Measurements from ENCODE around the gene NTM. TPM values are rescaled to one million over a fixed set of nuclear protein-coding genes. Genes with fewer than 3 reads are reported as not detected.

The NTM gene
- total RNA-seq, 1 experiment from 2014 or later = not detected

- intact Hi-C loops (cut with micrococcal nuclease) = no loop called here
- RAD21 ChIA-PET (ENCODE audit: low non-redundant PET in 1 of 2, low total read pairs in 2 of 2, uncharacterized antibody in 2 of 2, unreplicated experiment in 2 of 2) = no interaction called here
- Histone ChIP-seq H3K27me3 (ENCODE audit: insufficient read depth, low read length) (no peaks in the 10 kb centered on the region), H3K9ac (ENCODE audit: low read length) (no peak overlapping the region), H3K9me3 (ENCODE audit: control insufficient read depth in 1 of 2, insufficient read depth in 1 of 2, low read depth in 1 of 2, low read length in 2 of 2) (no peaks in the 10 kb centered on the region; a peak in 2 of 4 replicates), H4K20me1 (ENCODE audit: insufficient read depth) (no peaks in the 10 kb centered on the region), H3K4me3 (replicated peaks in 1 of 2; ENCODE audit: low read depth in 1 of 2, low read length in 2 of 2) (no peak overlapping the region), H3K4me1 (ENCODE audit: control insufficient read depth in 1 of 2, insufficient read depth in 2 of 2, low read length in 2 of 2) (no peaks in the 10 kb centered on the region), H3K4me2 (ENCODE audit: low read length) (no peak overlapping the region), H3K79me2 (ENCODE audit: insufficient read depth, low read length) (no peaks in the 10 kb centered on the region), H3K36me3 (ENCODE audit: control insufficient read depth in 1 of 2, insufficient read depth in 2 of 2, low read length in 2 of 2) (no peaks in the 10 kb centered on the region), H3K9me2 (ENCODE audit: insufficient read depth) (no peaks in the 10 kb centered on the region), H3K27ac (ENCODE audit: low read depth, low read length) (no peak overlapping the region), H2AFZ (ENCODE audit: low read depth, low read length, poor library complexity, severe bottlenecking) (no peak overlapping the region)
- no TSS peak for BruUV-seq (replicated peaks)
- no peak for DNase-seq (ENCODE audit: low read depth, low spot score)
- no peak for ATAC-seq
- TF ChIP-seq ZNF274 (IDR thresholded peaks at IDR 0.05; ENCODE audit: low read depth, low read length) (no peak), YY1 (IDR thresholded peaks at IDR 0.05; ENCODE audit: extremely low read depth, insufficient replicate concordance, low read depth, low read length) (no peak), RAD21 (IDR thresholded peaks at IDR 0.05; ENCODE audit: low read depth) (no peak), SIN3A (IDR thresholded peaks at IDR 0.05; ENCODE audit: low read depth) (no peak), FOSL1 (IDR thresholded peaks at IDR 0.05; ENCODE audit: low read depth) (no peak)
- POLR2A ChIA-PET = no interaction called here
- CTCF ChIA-PET = no interaction called here
Measured at GRCh38 chr11:131373756-131374155, 3.3 kb downstream of the NTM start.

- TF ChIP-seq SP1 (IDR thresholded peaks at IDR 0.05; ENCODE audit: low read depth) (no peak), ZNF274 (IDR thresholded peaks at IDR 0.05; ENCODE audit: low read depth, low read length) (no peak), ZBTB33 (IDR thresholded peaks at IDR 0.05; ENCODE audit: extremely low read depth, insufficient replicate concordance, low read length) (no peak), POLR2A (IDR thresholded peaks at IDR 0.05; ENCODE audit: borderline replicate concordance, extremely low read depth, insufficient read depth, insufficient read length) (no peak), REST (IDR thresholded peaks at IDR 0.05; ENCODE audit: low read depth) (no peak)
- Histone ChIP-seq H3K4me1 (ENCODE audit: control insufficient read depth in 1 of 2, insufficient read depth in 2 of 2, low read length in 2 of 2) (no peaks in the 10 kb centered on the region), H3K4me2 (ENCODE audit: low read length) (no peak overlapping the region), H2AFZ (ENCODE audit: low read depth, low read length, poor library complexity, severe bottlenecking) (no peak overlapping the region), H3K27ac (ENCODE audit: low read depth, low read length) (no peak overlapping the region), H4K20me1 (ENCODE audit: insufficient read depth) (no peaks in the 10 kb centered on the region), H3K9ac (ENCODE audit: low read length) (no peak overlapping the region), H3K36me3 (ENCODE audit: control insufficient read depth in 1 of 2, insufficient read depth in 2 of 2, low read length in 2 of 2) (no peaks in the 10 kb centered on the region), H3K79me2 (ENCODE audit: insufficient read depth, low read length) (no peaks in the 10 kb centered on the region), H3K4me3 (replicated peaks in 1 of 2; ENCODE audit: low read depth in 1 of 2, low read length in 2 of 2) (no peak overlapping the region), H3K9me3 (ENCODE audit: control insufficient read depth in 1 of 2, insufficient read depth in 1 of 2, low read depth in 1 of 2, low read length in 2 of 2) (no peaks in the 10 kb centered on the region; a peak in 2 of 4 replicates), H3K9me2 (ENCODE audit: insufficient read depth) (no peaks in the 10 kb centered on the region), H3K27me3 (ENCODE audit: insufficient read depth, low read length) (no peaks in the 10 kb centered on the region)
- no peak for DNase-seq (ENCODE audit: low read depth, low spot score)
- CTCF ChIA-PET = no interaction called here
- RAD21 ChIA-PET (ENCODE audit: low non-redundant PET in 1 of 2, low total read pairs in 2 of 2, uncharacterized antibody in 2 of 2, unreplicated experiment in 2 of 2) = no interaction called here
- POLR2A ChIA-PET = no interaction called here
- BruUV-seq (replicated peaks) = no TSS peak
- intact Hi-C loops (cut with micrococcal nuclease) = no loop called here
- no peak for ATAC-seq
Measured at GRCh38 chr11:131375421-131375820, 5.0 kb downstream of the NTM start.

Measured in HCT116 (cell line).